GM21825 (cell line): ENCODE results near the gene TMEM30A.

Source experiments
- ATAC-seq: cut with Tn5 transposase; IDR thresholded peaks from one replicate; pipeline ENCODE4 v1.9.1; 2021; ENCODE audit warnings: mild to moderate bottlenecking, moderate library complexity; ENCODE audit not compliant: unreplicated experiment

TMEM30A gene

GRCh38 chr6:75220357-75220756 is 64.2 kb downstream of the TMEM30A start:
- no peak for ATAC-seq

GRCh38 chr6:75219263-75219662 is 65.3 kb downstream of the TMEM30A start:
- no peak for ATAC-seq

- ATAC-seq: no peak
Measured at GRCh38 chr6:75217193-75217592, 67.4 kb downstream of the TMEM30A start.

GRCh38 chr6:75215291-75215690 is 69.3 kb downstream of the TMEM30A start:
- ATAC-seq: no peak

- ATAC-seq: no peak
Measured at GRCh38 chr6:75213732-75214131, 70.9 kb downstream of the TMEM30A start.

- no peak for ATAC-seq
Measured at GRCh38 chr6:75213112-75213511, 71.5 kb downstream of the TMEM30A start.

GRCh38 chr6:75211920-75212590 is 72.5 kb downstream of the TMEM30A start:
- no peak for ATAC-seq

- no peak for ATAC-seq
Measured at GRCh38 chr6:75210885-75211739, 73.5 kb downstream of the TMEM30A start.

- no peak for ATAC-seq
Measured at GRCh38 chr6:75209184-75209723, 75.3 kb downstream of the TMEM30A start.

- peak; percentile 73 for ATAC-seq
Measured at GRCh38 chr6:75208298-75209183, 76.1 kb downstream of the TMEM30A start.

- no peak for ATAC-seq
Measured at GRCh38 chr6:75206576-75207342, 77.8 kb downstream of the TMEM30A start.

GRCh38 chr6:75205776-75206575 is 78.6 kb downstream of the TMEM30A start, which contains the start of gene COL12A1:
Gene COL12A1, minus strand, starts transcription at chr6:75206053. Its CDS starts 3,261 bp downstream, at chr6:75202792.
- ATAC-seq: no peak

GRCh38 chr6:75204959-75205775 is 79.4 kb downstream of the TMEM30A start:
- no peak for ATAC-seq

- no peak for ATAC-seq
Measured at GRCh38 chr6:75204217-75204958, 80.2 kb downstream of the TMEM30A start.

GRCh38 chr6:75203721-75204120 is 80.9 kb downstream of the TMEM30A start:
- ATAC-seq: no peak
